ENCODE results near the gene RAB22A.

The RAB22A gene

DNA sequence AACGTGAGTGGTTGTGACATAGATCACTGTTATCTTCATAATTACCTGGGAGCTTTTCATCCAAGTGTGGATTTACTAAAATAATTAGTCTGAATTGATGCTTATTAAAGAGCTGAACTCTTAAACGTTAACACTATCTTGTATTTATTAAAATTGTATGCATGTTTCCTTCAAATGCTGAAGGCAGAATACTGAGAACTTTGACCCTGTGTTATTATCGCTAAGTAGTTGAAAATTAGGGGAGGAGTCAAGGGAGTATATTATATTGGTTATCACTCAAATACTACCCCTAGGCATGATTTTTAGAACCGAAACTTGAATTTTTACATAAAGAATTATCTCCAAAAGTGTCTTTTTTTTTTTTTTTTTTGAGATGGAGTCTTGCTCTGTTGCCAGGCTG, 85.3 kb downstream of the RAB22A start:
- DNase-seq (ENCODE audit: extremely low read depth, low read depth), result no peak
- TF ChIP-seq, protein P1, sequence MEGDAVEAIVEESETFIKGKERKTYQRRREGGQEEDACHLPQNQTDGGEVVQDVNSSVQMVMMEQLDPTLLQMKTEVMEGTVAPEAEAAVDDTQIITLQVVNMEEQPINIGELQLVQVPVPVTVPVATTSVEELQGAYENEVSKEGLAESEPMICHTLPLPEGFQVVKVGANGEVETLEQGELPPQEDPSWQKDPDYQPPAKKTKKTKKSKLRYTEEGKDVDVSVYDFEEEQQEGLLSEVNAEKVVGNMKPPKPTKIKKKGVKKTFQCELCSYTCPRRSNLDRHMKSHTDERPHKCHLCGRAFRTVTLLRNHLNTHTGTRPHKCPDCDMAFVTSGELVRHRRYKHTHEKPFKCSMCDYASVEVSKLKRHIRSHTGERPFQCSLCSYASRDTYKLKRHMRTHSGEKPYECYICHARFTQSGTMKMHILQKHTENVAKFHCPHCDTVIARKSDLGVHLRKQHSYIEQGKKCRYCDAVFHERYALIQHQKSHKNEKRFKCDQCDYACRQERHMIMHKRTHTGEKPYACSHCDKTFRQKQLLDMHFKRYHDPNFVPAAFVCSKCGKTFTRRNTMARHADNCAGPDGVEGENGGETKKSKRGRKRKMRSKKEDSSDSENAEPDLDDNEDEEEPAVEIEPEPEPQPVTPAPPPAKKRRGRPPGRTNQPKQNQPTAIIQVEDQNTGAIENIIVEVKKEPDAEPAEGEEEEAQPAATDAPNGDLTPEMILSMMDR (IDR thresholded peaks at IDR 0.05; ENCODE audit: low read depth, low read length), result no peak

GRCh38 chr20:58395604-58396003, 86.1 kb downstream of the RAB22A start:
- TF ChIP-seq, protein P1 (IDR thresholded peaks at IDR 0.05; ENCODE audit: low read depth, low read length), result no peak
- no peak for DNase-seq (ENCODE audit: extremely low read depth, low read depth)

- no peak for DNase-seq (ENCODE audit: extremely low read depth, low read depth)
- TF ChIP-seq, protein P1 (IDR thresholded peaks at IDR 0.05; ENCODE audit: low read depth, low read length), result no peak
Measured at GRCh38 chr20:58397429-58397828, 87.9 kb downstream of the RAB22A start.

- DNase-seq (ENCODE audit: extremely low read depth, low read depth), result no peak
- TF ChIP-seq, protein P1 (IDR thresholded peaks at IDR 0.05; ENCODE audit: low read depth, low read length), result no peak
Measured at GRCh38 chr20:58398254-58398653, 88.7 kb downstream of the RAB22A start.

GRCh38 chr20:58399926-58400325, 90.4 kb downstream of the RAB22A start:
- TF ChIP-seq, protein P1 (IDR thresholded peaks at IDR 0.05; ENCODE audit: low read depth, low read length), result no peak
- no peak for DNase-seq (ENCODE audit: extremely low read depth, low read depth)

- DNase-seq (ENCODE audit: extremely low read depth, low read depth), result no peak
- TF ChIP-seq, protein P1 (IDR thresholded peaks at IDR 0.05; ENCODE audit: low read depth, low read length), result no peak
Measured at GRCh38 chr20:58401162-58401561, 91.6 kb downstream of the RAB22A start.

DNA sequence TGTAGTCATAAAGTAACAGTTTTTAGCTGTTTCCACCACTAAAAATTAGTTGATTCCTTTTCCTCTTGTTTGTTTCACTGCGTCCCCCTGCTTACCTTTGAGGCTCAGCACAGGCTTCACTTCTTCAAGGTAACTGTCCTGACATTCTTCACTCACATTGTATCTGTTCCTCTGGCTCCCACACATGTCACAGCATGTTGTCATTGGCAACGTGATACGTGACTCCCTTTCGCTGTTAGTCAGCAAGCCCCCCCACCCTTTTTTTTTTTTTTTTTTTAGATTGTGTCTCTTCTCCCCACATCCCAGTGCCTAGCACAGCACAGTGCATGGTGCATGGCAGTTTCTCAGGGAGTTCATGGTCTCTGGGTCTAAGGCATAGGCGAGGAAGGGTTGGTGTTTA, 92.8 kb downstream of the RAB22A start:
- TF ChIP-seq, protein P1 (IDR thresholded peaks at IDR 0.05; ENCODE audit: low read depth, low read length), result no peak
- DNase-seq (ENCODE audit: extremely low read depth, low read depth), result no peak
